ENCODE measurements around the gene WSB2. TPM values are rescaled to one million over a fixed set of nuclear protein-coding genes. Genes with fewer than 3 reads are reported as not detected.
"Not testable (repeated sequence)": the region's sequence is repeated elsewhere in the genome, so short reads cannot be mapped to it uniquely, and the experiment has no call there.

Gene WSB2
- total and polyA plus RNA-seq, 2 experiments from 2014 or later = 31.7 to 38.0 TPM

DNA sequence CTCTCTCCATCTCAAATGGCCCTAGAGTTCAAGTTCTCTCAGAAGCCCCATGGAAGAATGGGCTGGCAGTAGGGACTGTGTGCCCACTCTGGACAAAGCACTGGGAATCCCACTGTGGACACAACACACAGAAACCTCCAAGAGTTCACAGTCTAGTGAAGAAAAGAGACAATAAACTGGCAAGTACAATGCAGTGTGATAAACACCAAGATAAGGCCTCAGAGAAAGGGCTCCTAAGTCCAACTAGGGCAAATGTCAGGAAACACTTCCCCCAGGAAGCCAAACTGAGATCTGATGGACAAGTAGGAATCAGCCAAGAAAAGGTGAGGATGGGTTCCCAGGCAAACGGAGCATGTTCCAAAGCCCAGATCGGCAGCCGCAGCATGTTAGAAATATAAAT lies 37.4 kb upstream of the WSB2 start:
- Histone ChIP-seq H3K36me3 (no peaks in the 10 kb centered on the region), H3K27ac (no peak overlapping the region), H3K27me3 (no peaks in the 10 kb centered on the region), H3K4me3 (no peak overlapping the region), H3K9me3 (ENCODE audit: low read depth) (no peaks in the 10 kb centered on the region), H3K4me1 (ENCODE audit: low read depth) (peaks cover 5% of the 10 kb centered on the region)
- TF ChIP-seq CTCF (IDR thresholded peaks at IDR 0.05; ENCODE audit: low read depth, low read length) = no peak
- DNase-seq (ENCODE audit: low read depth in 1 of 2, low spot score in 1 of 2) = no peak

DNA sequence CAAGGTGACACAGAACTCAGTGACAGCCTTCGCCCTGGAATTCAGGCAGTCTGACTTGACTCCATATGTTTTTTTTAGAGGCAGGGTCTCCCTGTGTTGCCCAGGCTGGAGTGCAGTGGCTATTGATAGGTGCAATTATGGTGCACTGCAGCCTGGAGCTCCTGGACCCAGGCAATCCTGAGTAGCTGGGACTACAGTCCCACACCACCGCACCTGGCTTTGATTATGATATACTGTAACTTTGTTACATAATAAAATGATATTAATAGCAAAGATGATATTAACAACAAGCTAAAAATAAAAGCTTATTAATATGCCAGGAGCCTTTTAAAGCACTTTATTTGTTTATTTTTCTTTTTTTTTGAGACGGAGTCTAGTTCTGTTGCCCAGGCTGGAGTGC lies 33.1 kb upstream of the WSB2 start:
- TF ChIP-seq CTCF (IDR thresholded peaks at IDR 0.05; ENCODE audit: low read depth, low read length) = no peak
- no peaks in the 10 kb centered on the region for H3K9me3 ChIP-seq (ENCODE audit: low read depth)
- no peaks in the 10 kb centered on the region for H3K36me3 ChIP-seq
- no peak overlapping the region for H3K4me3 ChIP-seq
- H3K27me3 ChIP-seq = no peaks in the 10 kb centered on the region
- H3K4me1 ChIP-seq (ENCODE audit: low read depth) = no peaks in the 10 kb centered on the region
- H3K27ac ChIP-seq = no peak overlapping the region
- no peak for DNase-seq (ENCODE audit: low read depth in 1 of 2, low spot score in 1 of 2)

GRCh38 chr12:118089782-118090181 lies 28.8 kb upstream of the WSB2 start:
- DNase-seq (ENCODE audit: low read depth in 1 of 2, low spot score in 1 of 2) = no peak
- no peak overlapping the region for H3K27ac ChIP-seq
- H3K4me1 ChIP-seq (ENCODE audit: low read depth) = no peaks in the 10 kb centered on the region
- no peak for TF ChIP-seq CTCF (IDR thresholded peaks at IDR 0.05; ENCODE audit: low read depth, low read length)
- H3K9me3 ChIP-seq (ENCODE audit: low read depth) = no peaks in the 10 kb centered on the region
- H3K4me3 ChIP-seq = no peak overlapping the region
- no peaks in the 10 kb centered on the region for H3K27me3 ChIP-seq
- no peaks in the 10 kb centered on the region for H3K36me3 ChIP-seq

DNA sequence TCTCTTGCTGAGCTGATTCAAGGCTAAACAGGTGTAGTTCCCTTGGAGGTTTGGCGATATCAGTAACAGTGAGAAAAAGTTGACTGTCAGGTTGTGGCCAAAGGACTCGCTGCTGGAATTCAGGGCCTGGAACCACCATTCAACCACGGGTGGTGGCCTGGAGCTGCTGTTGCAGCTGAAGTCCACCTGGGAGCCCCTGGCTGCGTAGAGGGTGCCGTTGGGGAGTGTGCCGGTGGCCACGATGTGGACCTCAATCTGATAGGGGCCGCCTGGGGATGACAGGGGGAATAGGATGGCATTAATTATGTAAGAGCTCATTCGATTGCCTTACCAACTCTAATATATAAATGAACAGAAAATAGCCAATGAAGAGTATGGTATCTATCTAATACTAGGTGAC lies 21.2 kb upstream of the WSB2 start:
- TF ChIP-seq CTCF (IDR thresholded peaks at IDR 0.05; ENCODE audit: low read depth, low read length) = no peak
- no peak for DNase-seq (ENCODE audit: low read depth in 1 of 2, low spot score in 1 of 2)
- H3K4me1 ChIP-seq (ENCODE audit: low read depth) = no peaks in the 10 kb centered on the region
- H3K4me3 ChIP-seq = no peak overlapping the region
- H3K9me3 ChIP-seq (ENCODE audit: low read depth) = no peaks in the 10 kb centered on the region
- H3K27ac ChIP-seq = no peak overlapping the region
- H3K36me3 ChIP-seq = no peaks in the 10 kb centered on the region
- H3K27me3 ChIP-seq = no peaks in the 10 kb centered on the region

DNA sequence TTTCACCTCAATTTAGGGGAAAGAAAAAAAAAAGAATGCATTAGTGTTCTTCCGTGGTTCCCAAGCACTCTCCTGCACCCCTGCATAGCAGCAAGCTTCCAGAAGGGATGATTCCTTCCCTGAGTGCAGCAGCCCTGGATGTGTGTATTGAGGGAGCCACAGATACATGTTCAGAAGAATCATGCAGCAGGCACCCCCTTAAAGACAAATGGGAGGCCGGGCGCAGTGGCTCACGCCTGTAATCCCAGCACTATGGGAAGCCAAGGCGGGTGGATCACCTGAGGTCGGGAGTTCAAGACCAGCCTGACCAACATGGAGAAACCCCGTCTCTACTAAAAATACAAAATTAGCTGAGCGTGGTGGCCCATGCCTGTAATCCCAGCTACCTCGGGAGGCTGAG lies 20.5 kb upstream of the WSB2 start:
- not testable (repeated sequence) for H3K27me3 ChIP-seq; H3K36me3 ChIP-seq; H3K9me3 ChIP-seq (ENCODE audit: low read depth); DNase-seq (ENCODE audit: low read depth in 1 of 2, low spot score in 1 of 2); H3K4me3 ChIP-seq; H3K27ac ChIP-seq; H3K4me1 ChIP-seq (ENCODE audit: low read depth)

DNA sequence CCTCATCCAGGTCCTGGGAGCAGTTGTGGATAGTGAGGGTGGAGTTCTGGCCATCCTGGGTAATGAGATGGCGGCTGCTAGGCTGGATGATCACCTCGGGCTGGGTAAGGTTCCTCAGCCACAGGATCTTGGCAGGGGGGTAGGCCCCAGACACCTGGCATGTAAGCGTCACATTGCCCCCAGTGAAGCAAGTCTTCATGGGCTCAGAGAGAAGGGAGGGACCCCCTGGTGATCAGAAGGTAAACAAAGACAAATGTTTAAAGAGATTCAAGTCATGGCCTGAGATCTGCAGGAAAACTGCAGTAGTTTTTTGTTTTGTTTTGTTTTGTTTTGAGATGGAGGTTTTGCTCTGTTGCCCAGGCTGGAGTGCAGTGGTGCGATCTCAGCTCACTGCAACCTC lies 12.8 kb upstream of the WSB2 start:
- no peak for TF ChIP-seq CTCF (IDR thresholded peaks at IDR 0.05; ENCODE audit: low read depth, low read length)
- no peak overlapping the region for H3K27ac ChIP-seq
- no peak for DNase-seq (ENCODE audit: low read depth in 1 of 2, low spot score in 1 of 2)

More for the DNA sequence above, 12.8 kb upstream of the WSB2 start:
- no peak overlapping the region for H3K4me3 ChIP-seq
- no peaks in the 10 kb centered on the region for H3K36me3 ChIP-seq
- no peaks in the 10 kb centered on the region for H3K27me3 ChIP-seq
- H3K4me1 ChIP-seq (ENCODE audit: low read depth) = no peaks in the 10 kb centered on the region
- H3K9me3 ChIP-seq (ENCODE audit: low read depth) = no peaks in the 10 kb centered on the region
